ENCODE measurements around the gene FAM177A1. TPM values are rescaled to one million over a fixed set of nuclear protein-coding genes. Genes with fewer than 3 reads are reported as not detected.
A peak's percentile ranks its signal among the peaks of the same experiment; 100 is the strongest.
"Not testable (repeated sequence)": the region's sequence is repeated elsewhere in the genome, so short reads cannot be mapped to it uniquely, and the experiment has no call there.

The FAM177A1 gene
- total RNA-seq, 2 experiments from 2014 or later: 33.2 to 37.1 TPM

DNA sequence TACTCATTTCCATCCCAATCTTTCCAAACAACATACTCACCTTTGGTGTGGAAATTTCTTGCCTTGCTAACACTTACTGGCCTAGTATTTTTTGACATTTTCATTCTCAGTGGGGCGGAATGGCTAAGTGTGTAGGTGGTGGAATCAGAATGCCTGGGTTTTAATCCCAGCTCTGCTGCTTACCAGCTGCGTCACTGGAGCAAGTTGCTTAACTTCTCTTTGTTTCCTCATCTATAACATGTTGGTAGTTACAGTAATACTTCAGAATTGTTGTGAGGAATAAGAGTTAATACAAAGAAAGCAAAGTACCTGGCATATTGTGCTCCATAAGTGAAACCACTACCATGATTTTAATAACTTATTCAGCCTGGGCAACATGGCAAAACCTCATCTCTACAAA is 3.0 kb upstream of the FAM177A1 start:
- CTCF ChIA-PET: interaction anchor here (0.6 to 1.5 kb wide), 3 partner anchors 18 to 60 kb away, joined by 3 to 4 read pairs (median 3); partner anchors contain the start of gene SRP54
- Mint-ChIP-seq H3K27me3 (no peaks in the 10 kb centered on the region), H3K4me3 (no peak overlapping the region), H3K9me3 (no peaks in the 10 kb centered on the region), H3K27ac (no peak overlapping the region), H3K4me1 (peaks cover 24% of the 10 kb centered on the region), H3K36me3 (ENCODE audit: low read depth) (peaks cover 4% of the 10 kb centered on the region)
- DNase-seq: no peak
- POLR2A ChIA-PET: no interaction called here

DNA sequence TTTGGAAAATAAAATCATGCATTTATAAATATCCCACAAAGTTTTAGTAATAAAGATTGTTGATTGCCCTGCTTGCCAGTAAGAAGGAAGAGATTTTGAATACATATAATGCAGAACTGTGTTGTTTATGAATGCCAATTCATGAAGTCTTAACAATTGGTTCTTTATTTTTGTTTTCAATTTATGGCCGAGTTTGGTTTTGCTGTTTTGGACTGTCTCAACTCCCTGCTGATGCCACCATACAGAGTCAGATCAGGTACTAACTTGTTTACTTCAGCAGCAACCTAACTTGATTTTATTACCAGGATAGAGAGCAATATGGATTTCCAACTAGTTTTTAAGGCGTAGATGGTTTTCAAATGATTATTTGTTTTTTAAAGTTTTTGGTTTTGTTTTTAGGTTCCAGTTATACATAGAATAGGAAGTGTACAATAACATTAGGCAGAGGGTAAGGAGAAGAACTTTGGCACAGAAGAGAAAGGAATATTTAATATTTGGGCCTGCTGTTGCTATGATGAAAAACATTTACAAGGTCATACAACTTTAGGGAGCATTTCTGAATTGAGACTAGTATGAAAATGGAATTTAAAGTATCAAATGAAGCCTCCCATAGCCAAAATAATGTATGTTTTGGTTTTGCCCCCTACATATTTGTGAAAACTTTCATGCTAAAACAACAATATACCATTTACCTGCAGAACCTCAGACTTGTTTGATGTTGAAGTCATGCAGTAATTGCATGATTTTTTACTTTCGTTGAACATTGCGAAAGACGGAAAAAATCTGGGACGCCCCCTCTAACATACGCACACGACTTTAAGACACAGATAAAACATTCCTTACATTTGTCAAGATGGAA is 904 bp upstream of the FAM177A1 start:
- POLR2A ChIA-PET: interaction anchor here (0.7 to 1.2 kb wide), 6 partner anchors 63 to 332 kb away, joined by 3 to 6 read pairs (median 3); partner anchors contain the start of genes BAZ1A, PSMA6 and SRP54
- H3K27ac Mint-ChIP-seq: peak overlapping the region; percentile 97
- H3K4me1 Mint-ChIP-seq: peaks cover 31% of the 10 kb centered on the region
- H3K4me3 Mint-ChIP-seq: peak overlapping the region; percentile 84
- H3K36me3 Mint-ChIP-seq (ENCODE audit: low read depth): peaks cover 15% of the 10 kb centered on the region
- no peaks in the 10 kb centered on the region for H3K9me3 Mint-ChIP-seq
- H3K27me3 Mint-ChIP-seq: no peaks in the 10 kb centered on the region
- no peak for DNase-seq
- CTCF ChIA-PET: interaction anchor here (0.6 to 2.4 kb wide), 8 partner anchors 10 to 434 kb away, joined by 3 to 8 read pairs (median 3); partner anchors contain the start of genes NFKBIA and SRP54

DNA sequence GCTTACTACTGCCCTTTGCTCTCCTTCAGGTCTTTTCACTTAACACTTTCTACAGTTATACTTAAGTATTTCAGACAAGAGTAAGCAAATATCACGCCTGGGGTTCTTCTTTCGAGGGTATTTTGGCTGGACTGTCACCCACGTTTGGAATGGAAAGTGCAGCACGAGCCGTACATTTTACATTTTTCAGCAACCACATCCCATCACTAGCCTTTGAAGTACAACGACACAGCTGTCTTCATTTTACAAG is 349 bp upstream of the FAM177A1 start:
- Mint-ChIP-seq H3K36me3 (ENCODE audit: low read depth) (peaks cover 19% of the 10 kb centered on the region), H3K4me1 (peaks cover 34% of the 10 kb centered on the region), H3K27me3 (no peaks in the 10 kb centered on the region), H3K27ac (peak overlapping the region; percentile 97), H3K9me3 (no peaks in the 10 kb centered on the region), H3K4me3 (peak overlapping the region; percentile 84)
- CTCF ChIA-PET: interaction anchor here (0.6 to 2.4 kb wide), 9 partner anchors 11 to 434 kb away, joined by 3 to 8 read pairs (median 3); partner anchors contain the start of genes NFKBIA and SRP54
- DNase-seq: no peak
- POLR2A ChIA-PET: interaction anchor here (0.7 to 1.2 kb wide), 6 partner anchors 63 to 332 kb away, joined by 3 to 6 read pairs (median 3); partner anchors contain the start of genes BAZ1A, PSMA6 and SRP54

DNA sequence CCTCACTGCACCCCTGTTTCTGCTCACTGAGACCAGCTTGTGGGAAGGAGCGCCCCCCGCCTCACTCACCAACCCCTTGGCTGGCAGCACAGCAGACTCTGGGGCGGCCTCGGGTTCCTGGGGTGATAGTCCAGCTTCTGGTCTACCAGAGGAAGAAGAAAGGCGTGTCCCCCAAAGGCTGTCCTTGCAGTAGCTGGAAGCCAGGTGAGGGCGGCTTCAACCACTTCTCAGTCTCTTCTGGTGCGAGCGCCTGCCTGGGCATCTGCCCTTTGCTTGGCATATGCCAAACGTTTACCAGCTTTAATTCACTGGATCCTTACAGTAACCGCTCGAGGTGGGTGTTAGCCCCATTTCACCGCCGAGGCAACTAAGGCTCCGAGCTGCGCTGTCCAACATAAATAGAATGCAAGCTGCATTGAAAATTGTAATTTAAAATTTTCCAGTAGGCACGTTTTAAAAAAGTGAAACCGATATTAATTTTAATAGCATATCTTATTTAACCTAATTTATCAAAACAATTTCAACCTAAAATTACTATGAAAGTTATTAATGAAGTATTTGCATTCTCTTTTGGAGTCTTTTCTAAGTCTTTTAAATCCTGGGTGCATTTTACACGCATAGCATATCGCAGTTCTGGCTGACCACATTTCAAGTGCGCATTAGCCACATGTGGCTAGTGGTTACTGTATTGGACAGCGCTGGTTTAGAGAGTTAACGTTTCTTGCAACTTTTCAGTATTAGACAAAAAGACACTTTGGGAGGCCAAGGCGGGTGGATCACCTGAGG is 872 bp downstream of the FAM177A1 start:
- peaks cover 34% of the 10 kb centered on the region for H3K4me1 Mint-ChIP-seq
- no peaks in the 10 kb centered on the region for H3K27me3 Mint-ChIP-seq
- peak overlapping the region; percentile 84 for H3K4me3 Mint-ChIP-seq
- H3K27ac Mint-ChIP-seq: peak overlapping the region; percentile 97
- peaks cover 21% of the 10 kb centered on the region for H3K36me3 Mint-ChIP-seq (ENCODE audit: low read depth)
- no peaks in the 10 kb centered on the region for H3K9me3 Mint-ChIP-seq
- DNase-seq: no peak
- CTCF ChIA-PET: interaction anchor here (0.9 to 2.4 kb wide), 9 partner anchors 12 to 357 kb away, joined by 3 to 8 read pairs (median 3); partner anchors contain the start of genes NFKBIA and SRP54
- POLR2A ChIA-PET: interaction anchor here (0.7 to 1.2 kb wide), 3 partner anchors 172 to 369 kb away, joined by 3 read pairs; partner anchors contain the start of genes BAZ1A and PSMA6

DNA sequence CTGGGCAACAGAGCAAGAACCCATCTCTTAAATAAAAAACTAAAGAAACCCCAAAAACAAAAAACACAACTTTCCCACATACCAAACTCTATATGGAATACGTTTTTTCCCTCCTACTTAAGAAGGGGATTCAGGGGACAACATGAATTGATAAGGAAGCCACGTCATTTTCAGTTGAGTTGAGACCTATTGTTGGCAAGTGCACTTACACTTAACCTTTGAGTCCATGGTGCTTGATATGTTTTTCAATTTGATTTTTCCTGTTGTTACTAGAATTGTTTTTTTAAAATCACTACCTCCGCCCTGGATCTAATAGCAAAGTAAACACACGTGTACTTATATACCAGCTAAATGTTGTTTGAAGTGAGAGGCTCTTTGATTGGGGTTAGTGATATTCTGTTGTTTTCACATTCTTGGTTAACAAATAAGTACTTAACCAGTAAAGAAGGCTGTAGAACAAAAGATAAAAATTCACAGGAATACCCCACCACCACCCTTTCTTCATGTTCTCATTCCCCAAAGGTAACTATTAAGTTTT is 2.0 kb downstream of the FAM177A1 start:
- H3K27me3 Mint-ChIP-seq: no peaks in the 10 kb centered on the region
- no peak for DNase-seq
- ChIA-PET POLR2A (no interaction called here), CTCF (interaction anchor here (0.6 to 2.4 kb wide), 4 partner anchors 25 to 356 kb away, joined by 3 to 8 read pairs (median 4); partner anchors contain the start of gene NFKBIA)
- H3K36me3 Mint-ChIP-seq (ENCODE audit: low read depth): peaks cover 21% of the 10 kb centered on the region
- H3K27ac Mint-ChIP-seq: peak overlapping the region; percentile 78
- no peaks in the 10 kb centered on the region for H3K9me3 Mint-ChIP-seq
- H3K4me3 Mint-ChIP-seq: peak overlapping the region; percentile 84
- peaks cover 32% of the 10 kb centered on the region for H3K4me1 Mint-ChIP-seq

DNA sequence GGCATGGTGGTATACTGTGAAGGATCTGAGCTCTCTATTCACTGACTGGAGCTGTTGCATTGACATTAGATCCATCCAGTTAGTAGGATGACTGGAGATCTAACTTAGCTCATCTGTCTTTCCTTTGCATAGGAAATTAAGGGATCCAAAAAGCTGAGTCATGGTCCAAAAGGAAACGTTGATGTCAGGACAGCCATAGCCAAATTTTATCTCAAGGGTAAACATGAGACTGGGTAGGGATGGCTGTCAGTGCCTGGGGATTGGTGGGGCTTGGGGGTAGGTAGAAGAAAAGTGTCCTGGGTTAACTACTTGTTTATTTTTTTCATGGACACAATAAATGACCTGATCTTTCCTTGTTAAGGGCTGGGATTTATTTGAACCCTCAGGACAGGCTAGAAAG is 4.6 kb downstream of the FAM177A1 start:
- Mint-ChIP-seq H3K27ac (no peak overlapping the region), H3K9me3 (no peaks in the 10 kb centered on the region), H3K36me3 (ENCODE audit: low read depth) (peaks cover 24% of the 10 kb centered on the region), H3K4me1 (peaks cover 23% of the 10 kb centered on the region), H3K27me3 (no peaks in the 10 kb centered on the region), H3K4me3 (no peak overlapping the region)
- ChIA-PET POLR2A (no interaction called here), CTCF (no interaction called here)
- no peak for DNase-seq

DNA sequence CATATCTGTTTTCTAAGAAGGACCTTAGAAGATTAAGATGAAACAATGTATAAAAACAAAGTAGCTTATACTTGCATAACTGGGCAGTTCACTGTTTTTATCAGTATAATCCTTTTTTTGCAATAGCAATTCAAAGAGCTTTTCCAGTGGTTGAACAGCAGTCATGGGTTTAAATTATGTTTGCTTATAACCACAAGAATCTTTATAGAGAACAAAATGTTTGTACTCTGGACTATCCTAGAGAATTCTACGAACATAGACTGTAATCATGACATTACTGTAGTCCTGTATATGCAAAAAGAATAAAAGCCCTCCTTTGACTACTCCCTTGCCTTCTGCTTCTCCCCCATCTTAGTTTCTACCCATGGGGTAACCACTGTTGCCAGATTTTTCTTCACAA is 5.7 kb downstream of the FAM177A1 start:
- Mint-ChIP-seq H3K4me1 (peaks cover 24% of the 10 kb centered on the region), H3K4me3 (no peak overlapping the region), H3K27ac (no peak overlapping the region), H3K27me3 (no peaks in the 10 kb centered on the region), H3K9me3 (no peaks in the 10 kb centered on the region), H3K36me3 (ENCODE audit: low read depth) (peaks cover 26% of the 10 kb centered on the region)
- CTCF ChIA-PET: interaction anchor here (0.9 to 1.5 kb wide), 3 partner anchors 8 to 71 kb away, joined by 3 read pairs; partner anchors contain the start of genes PPP2R3C and PRORP
- DNase-seq: no peak
- POLR2A ChIA-PET: interaction anchor here (0.6 kb wide), 1 partner anchor 72 kb away, joined by 6 read pairs; no protein-coding TSS in a partner anchor

DNA sequence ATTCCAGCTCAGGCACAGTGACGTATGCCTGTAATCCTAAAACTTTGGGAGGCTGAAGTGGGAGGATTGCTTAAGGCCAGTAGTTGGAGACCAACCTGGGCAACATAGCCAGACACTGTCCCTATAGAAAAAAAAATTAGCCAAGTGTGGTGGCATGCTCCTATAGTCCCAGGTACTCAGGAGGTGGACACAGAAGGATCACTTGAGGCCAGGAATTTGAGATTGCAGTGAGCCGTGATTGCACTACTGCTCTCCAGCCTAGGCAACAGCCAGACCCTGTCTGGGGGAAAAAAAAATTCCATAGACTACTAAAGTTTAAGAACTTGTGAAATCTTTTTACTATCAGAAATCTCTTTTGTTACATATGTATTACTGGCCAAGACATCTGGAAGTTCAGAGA is 6.6 kb downstream of the FAM177A1 start:
- Mint-ChIP-seq H3K4me1 (peaks cover 21% of the 10 kb centered on the region), H3K36me3 (ENCODE audit: low read depth) (peaks cover 28% of the 10 kb centered on the region), H3K9me3 (no peaks in the 10 kb centered on the region), H3K4me3 (no peak overlapping the region), H3K27ac (no peak overlapping the region), H3K27me3 (no peaks in the 10 kb centered on the region)
- ChIA-PET POLR2A (no interaction called here), CTCF (interaction anchor here (1.5 kb wide), 1 partner anchor 70 kb away, joined by 3 read pairs; the partner anchor contains the start of genes PPP2R3C and PRORP)
- DNase-seq: no peak

DNA sequence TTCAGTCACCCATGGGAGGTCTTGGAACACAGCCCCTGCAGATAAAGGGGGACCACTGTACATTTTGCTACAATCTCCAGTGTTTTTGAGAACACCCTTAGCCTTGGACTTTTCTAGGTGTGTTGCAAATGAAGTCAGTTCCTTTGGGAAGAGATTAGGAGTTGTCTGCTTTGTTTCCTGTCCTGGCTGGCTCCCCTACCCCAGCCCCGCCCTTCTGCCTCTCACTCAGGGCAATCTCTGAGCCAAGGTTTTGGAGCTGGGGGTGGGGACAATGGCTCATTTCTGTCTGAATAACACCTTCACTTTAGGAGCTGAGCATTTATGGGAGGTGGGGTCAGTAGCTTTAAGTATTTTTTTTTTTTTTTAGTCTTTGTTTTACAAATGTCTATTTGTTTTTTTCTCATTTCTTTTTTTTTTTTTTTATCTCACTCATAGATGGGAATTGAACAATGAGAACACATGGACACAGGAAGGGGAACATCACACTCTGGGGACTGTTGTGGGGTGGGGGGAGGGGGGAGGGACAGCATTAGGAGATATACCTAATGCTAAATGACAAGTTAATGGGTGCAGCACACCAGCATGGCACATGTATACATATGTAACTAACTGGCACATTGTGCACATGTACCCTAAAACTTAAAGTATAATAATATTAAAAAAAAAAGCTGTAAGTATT is 15.2 kb downstream of the FAM177A1 start:
- H3K4me1 Mint-ChIP-seq, H3K4me3 Mint-ChIP-seq, H3K27me3 Mint-ChIP-seq, POLR2A ChIA-PET, H3K9me3 Mint-ChIP-seq, DNase-seq: not testable (repeated sequence)
- H3K27ac Mint-ChIP-seq: peak overlapping the region; percentile 41
- CTCF ChIA-PET: interaction anchor here (0.9 kb wide), 1 partner anchor 46 kb away, joined by 7 read pairs; no protein-coding TSS in a partner anchor
- peaks cover 26% of the 10 kb centered on the region for H3K36me3 Mint-ChIP-seq (ENCODE audit: low read depth)

DNA sequence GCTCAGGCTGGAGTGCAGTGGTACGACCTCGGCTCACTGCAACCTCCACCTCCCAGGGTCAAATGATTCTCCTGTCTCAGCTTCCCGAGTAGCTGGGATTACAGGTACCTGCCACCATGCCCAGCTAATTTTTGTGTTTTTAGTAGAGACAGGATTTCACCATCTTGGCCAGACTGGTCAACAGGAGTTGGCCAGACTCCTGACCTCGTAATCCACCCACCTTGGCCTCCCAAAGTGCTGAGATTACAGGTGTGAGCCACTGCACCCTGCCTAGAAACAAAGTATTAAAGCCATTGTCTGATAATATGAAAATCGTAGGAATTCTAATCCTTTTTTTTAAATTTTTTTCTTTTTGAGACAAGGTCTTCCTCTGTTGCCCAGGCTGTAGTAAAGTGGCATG is 19.7 kb downstream of the FAM177A1 start:
- ChIA-PET POLR2A (interaction anchor here (0.6 kb wide), 1 partner anchor 250 kb away, joined by 3 read pairs; no protein-coding TSS in a partner anchor), CTCF (interaction anchor here (0.6 kb wide), 1 partner anchor 18 kb away, joined by 3 read pairs; no protein-coding TSS in a partner anchor)
- H3K27me3 Mint-ChIP-seq, H3K4me3 Mint-ChIP-seq, DNase-seq, H3K4me1 Mint-ChIP-seq, H3K27ac Mint-ChIP-seq, H3K9me3 Mint-ChIP-seq: not testable (repeated sequence)
- peaks cover 25% of the 10 kb centered on the region for H3K36me3 Mint-ChIP-seq (ENCODE audit: low read depth)

DNA sequence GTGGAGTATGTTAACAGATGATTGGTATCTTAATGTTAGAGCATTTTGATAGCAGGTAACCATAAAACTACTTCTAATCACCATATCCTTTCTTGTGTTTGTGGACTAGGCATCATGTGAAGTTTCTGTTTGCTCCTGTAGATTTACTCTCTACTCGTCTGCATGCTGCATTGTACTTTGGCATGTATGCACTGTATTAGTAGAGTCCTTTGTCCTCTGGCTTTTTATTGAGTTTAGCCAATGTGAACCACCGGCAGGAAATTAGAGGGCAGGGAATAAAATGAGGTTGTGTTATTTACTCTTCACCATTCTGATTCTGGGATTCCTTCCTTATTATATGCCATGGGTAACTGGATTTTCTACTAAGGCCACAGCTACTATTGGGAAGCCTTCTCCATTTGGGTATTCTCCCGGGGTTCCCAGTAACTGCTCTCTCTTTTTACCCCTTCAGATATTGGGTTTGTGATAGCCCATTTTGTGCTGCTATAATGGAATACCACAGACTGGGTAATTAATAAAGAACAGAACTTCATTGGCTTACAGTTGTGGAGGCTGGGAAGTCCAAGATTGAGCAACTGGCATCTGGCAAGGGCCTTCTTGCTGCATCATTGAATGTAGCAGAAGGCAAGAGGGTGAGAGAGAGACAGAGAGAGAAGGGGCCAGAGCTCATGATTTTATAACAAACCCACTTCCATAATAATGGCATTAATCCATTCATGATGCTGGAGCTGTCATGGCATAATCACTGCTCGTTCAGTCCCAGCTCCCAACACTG is 22.4 kb downstream of the FAM177A1 start:
- H3K4me3 Mint-ChIP-seq: no peak overlapping the region
- no peak overlapping the region for H3K27ac Mint-ChIP-seq
- H3K9me3 Mint-ChIP-seq: no peaks in the 10 kb centered on the region
- H3K27me3 Mint-ChIP-seq: no peaks in the 10 kb centered on the region
- H3K36me3 Mint-ChIP-seq (ENCODE audit: low read depth): peaks cover 31% of the 10 kb centered on the region
- CTCF ChIA-PET: no interaction called here
- DNase-seq: no peak
- peaks cover 1% of the 10 kb centered on the region for H3K4me1 Mint-ChIP-seq
- POLR2A ChIA-PET: no interaction called here

Measured in activated CD4-positive, alpha-beta T cell treated with anti-CD3 and anti-CD28 coated beads, Interleukin-2, amount 10 ng/mL, durations not matched to agents 7 days and 5 days (primary cell).